HG03159 (cell line): ENCODE measurements around the gene ZC3HAV1.
"Not testable (repeated sequence)": the region's sequence is repeated elsewhere in the genome, so short reads cannot be mapped to it uniquely, and the experiment has no call there.

Source experiments
- ATAC-seq: cut with Tn5 transposase; IDR thresholded peaks from one replicate; pipeline ENCODE4 v1.9.1; 2021; ENCODE audit warnings: mild to moderate bottlenecking, moderate library complexity; ENCODE audit not compliant: unreplicated experiment

ZC3HAV1 gene

GRCh38 chr7:139055674-139056073 lies 53.8 kb downstream of the ZC3HAV1 start:
- ATAC-seq: no peak

DNA sequence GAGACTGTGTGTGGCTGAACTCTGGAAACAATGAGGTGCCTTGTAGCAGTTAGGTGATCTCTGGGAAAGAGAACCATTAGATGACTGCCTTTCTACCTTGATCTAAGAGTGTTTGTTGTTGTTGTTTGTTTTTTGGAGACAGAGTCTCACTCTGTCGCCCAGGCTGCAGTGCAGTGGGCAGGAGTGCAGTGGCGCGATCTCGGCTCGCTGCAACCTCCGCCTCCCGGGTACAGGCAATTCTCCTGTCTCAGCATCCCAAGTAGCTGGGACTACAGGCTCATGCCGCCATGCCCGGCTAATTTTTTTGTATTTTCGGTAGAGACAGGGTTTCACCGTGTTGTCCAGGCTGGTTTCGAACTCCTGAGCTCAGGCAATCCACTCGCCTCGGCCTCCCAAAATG lies 54.9 kb downstream of the ZC3HAV1 start:
- not testable (repeated sequence) for ATAC-seq

GRCh38 chr7:139054101-139054500 lies 55.4 kb downstream of the ZC3HAV1 start:
- no peak for ATAC-seq

- no peak for ATAC-seq
These were observed 57.9 kb downstream of the ZC3HAV1 start for GRCh38 chr7:139051655-139052054.

- no peak for ATAC-seq
These were observed 59.6 kb downstream of the ZC3HAV1 start for GRCh38 chr7:139049936-139050335.

- no peak for ATAC-seq
These were observed 60.4 kb downstream of the ZC3HAV1 start for GRCh38 chr7:139049111-139049510.

- ATAC-seq: no peak
These were observed 61.5 kb downstream of the ZC3HAV1 start for GRCh38 chr7:139047970-139048369.

DNA sequence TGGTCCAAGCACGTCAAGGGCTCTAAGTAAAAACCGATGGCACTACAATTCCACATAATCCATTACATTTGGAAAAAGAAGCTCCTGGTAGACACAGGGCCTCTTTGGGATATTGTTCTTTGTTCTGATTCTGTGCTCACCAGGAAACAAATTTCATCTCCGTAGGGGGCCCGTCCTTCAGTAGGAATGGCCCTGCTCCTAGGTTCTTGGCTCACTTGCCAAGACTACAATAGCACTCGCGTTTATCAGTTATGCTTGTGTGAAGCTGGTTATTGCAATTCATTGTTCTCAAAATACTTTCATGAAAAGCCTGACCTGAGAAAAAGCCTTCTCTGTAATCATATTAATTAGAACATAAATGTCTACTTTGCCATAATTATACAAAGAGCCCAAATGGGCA lies 63.4 kb downstream of the ZC3HAV1 start:
- no peak for ATAC-seq

DNA sequence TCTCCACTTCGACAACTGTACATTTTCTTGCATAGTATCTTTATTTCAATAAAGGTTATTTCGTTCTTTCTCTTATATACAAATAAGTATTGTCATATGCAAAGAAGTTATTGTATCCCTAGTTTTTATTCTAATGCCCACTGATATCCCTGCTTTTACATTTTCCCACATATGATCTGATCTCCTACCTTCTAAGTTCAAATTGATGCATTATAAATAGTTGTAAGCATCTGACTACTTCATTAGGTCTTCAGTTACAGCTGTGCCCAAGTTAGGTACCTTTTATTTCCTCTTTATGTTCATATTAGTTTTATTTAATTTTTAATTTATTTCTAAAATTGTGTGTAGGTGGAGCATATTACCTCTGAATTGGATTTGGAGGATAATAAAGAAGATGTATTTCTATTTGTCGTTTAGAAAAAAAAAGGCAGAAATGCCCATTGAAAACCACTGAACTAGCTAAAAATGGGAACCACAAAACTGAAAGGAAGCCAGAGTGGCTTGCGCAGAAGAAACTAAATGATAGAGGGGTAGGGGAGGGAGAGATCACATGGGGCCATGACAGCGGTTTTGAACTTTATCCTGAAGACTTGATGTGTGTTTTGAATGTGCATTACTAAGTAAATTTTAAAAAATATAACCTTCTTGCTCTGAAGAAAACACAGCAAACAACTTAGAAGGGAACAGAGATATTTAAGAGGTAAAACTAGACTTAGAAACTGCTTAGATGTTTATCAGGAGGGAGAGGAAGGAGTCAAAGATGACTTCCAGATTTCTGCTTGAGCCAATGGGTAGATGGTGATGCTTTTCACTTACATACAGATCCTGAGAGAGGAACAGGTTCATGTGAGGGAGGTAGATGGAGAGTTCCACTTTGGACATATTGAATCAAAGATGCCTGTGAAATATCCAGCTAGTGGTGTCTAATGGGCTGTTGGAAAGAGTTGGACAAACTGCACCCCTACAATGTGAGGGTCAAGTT lies 64.4 kb downstream of the ZC3HAV1 start:
- ATAC-seq: no peak

DNA sequence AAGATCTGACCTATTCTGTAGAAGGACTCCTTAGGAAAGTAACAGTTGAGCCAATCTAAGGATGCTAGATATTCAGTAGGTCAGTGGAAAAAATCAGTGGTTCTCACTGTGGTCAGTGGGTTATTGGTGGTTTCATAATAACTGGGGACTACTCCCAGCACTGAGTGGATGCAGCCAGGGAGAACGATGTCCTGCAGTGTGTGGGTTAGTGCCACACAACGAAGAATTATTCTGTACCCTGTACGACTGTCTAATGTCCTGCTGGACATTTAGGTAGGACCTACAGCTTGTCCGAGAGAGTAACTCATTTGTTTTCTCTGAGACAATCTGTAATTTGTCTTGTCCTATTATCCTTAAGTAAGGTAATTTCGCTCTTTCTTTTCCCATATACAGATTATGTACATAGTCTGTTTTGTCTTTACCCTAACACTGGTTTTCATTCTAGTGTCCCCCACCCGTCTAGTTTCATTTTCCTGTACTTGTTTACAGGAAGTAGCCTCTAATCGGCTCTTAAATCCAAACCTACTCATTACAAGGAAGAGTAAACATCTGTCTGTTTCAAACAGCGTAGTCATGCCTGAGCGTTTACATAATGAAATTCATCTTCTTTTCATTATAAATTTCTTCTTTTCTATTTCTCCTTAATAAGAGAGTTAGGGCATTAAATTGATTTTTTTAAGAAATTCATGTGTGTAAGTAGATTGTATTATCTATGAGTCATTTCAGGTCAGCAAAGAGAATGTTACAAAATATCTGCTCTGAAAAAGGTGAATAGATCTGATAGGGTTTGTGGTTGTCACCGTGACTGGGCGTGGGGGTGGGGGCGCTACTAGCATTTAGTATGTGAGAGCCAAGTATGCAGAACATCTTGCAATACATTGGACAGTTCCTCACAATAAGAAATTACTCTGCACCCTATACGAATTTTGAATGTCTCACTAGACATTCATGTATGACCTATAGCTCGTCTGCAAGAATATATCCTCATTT lies 65.4 kb downstream of the ZC3HAV1 start:
- no peak for ATAC-seq

DNA sequence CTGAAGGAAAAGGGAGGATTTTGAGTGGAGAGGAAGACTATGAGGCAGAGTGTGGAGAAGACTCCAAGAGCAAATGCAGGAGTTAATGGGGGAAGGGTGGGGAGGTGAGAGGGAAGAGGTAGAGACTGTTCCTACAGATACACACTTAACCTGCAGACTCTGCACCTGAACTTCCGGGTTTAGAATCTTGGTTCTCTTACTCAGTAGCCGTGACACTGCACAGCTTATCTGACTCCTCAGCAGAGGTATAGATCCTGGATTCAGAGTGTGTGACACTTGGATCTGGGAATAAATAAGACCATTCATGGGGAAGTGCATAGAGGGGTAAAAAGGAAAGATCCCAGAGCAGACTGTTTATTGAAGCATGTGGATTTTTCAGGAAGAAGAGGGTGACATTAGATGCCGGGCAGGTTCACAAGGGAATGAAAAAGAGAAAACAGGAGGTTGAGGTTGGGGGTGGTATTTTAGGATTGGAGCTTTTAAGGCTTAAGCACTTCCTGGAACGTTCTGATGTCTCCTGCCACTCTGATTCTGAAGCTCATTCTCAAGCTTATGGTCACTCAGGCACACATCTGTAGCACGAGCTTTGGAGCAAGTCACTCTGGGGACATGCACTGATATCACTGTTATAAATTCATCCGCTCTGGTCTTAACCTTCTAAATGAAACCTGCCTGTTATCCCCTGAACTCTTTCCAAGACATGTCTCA lies 68.0 kb downstream of the ZC3HAV1 start:
- ATAC-seq: no peak

DNA sequence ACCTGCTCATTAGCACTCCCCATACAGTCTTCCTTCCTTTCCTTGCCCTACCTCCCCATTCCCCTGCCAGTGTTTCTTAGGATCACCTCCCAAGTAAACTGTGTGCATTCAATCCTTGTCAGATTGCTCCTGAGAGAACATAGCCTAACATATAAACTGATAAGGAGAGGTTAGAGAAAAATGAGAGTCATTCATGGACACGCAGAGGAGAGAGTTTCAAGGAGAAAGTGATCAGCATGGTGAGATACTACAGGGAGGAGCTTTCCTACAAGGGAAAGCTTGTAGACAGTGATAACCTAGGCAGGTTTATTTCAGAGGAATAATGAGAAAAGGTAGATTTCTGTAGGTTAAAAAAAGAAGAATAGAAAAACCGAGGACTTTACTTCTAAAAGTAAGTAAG lies 70.8 kb downstream of the ZC3HAV1 start:
- ATAC-seq: no peak

GRCh38 chr7:139036901-139037300 lies 72.6 kb downstream of the ZC3HAV1 start:
- no peak for ATAC-seq

- peak; percentile 60 for ATAC-seq
These were observed 73.8 kb downstream of the ZC3HAV1 start, which contains the start of gene ZC3HAV1L for GRCh38 chr7:139035586-139036353. Gene ZC3HAV1L, minus strand, starts transcription at chr7:139036042. Its CDS starts 25 bp downstream, at chr7:139036017.

GRCh38 chr7:139034855-139035585 lies 74.5 kb downstream of the ZC3HAV1 start:
- peak; percentile 49 for ATAC-seq

- no peak for ATAC-seq
These were observed 75.2 kb downstream of the ZC3HAV1 start for GRCh38 chr7:139034336-139034735.

- no peak for ATAC-seq
These were observed 76.0 kb downstream of the ZC3HAV1 start for GRCh38 chr7:139033346-139034114.

DNA sequence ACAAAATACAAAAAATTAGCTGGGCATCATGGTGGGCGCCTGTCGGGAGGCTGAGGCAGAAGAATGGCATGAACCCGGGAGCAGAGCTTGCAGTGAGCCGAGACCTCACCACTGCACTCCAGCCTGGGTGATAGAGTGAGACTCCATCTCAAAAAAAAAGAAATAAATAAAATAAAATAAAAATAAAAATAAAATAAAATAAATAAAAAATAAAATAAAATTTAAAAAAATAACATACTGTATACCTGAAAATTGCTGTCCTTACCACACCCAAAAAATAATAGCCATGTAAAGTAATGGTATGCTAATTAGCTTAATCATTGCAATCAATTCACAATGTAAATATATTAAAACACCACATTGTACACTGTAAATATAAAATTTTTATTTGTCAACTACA lies 77.0 kb downstream of the ZC3HAV1 start:
- ATAC-seq: no peak
